Activated T-cell treated with anti-CD3 and anti-CD28 coated beads, Interleukin-2, amount 50 U/mL, for 24 hours (primary cell): ENCODE results near the gene SCYL1.

ENCODE experiments used
- DNase-seq: peaks from one replicate; pipeline ENCODE4 v3.0.0-alpha.2; 2020
- H3K27ac Mint-ChIP-seq: 2 replicates; pipeline ENCODE4 v1.8.0; 2020; ENCODE audit warnings: mild to moderate bottlenecking, mixed read lengths
- H3K27me3 Mint-ChIP-seq: 2 replicates; pipeline ENCODE4 v1.8.0; 2020; ENCODE audit warnings: mixed read lengths
- H3K36me3 Mint-ChIP-seq: 2 replicates; pipeline ENCODE4 v1.8.0; 2020; ENCODE audit warnings: low read depth, mixed read lengths
- H3K4me1 Mint-ChIP-seq: 2 replicates; pipeline ENCODE4 v1.8.0; 2020; ENCODE audit warnings: low read depth, mixed read lengths
- H3K4me3 Mint-ChIP-seq: 2 replicates; pipeline ENCODE4 v1.8.0; 2020; ENCODE audit warnings: mild to moderate bottlenecking, moderate library complexity, mixed read lengths
- H3K9me3 Mint-ChIP-seq: 2 replicates; pipeline ENCODE4 v1.8.0; 2020; ENCODE audit warnings: mixed read lengths

SCYL1 gene

DNA sequence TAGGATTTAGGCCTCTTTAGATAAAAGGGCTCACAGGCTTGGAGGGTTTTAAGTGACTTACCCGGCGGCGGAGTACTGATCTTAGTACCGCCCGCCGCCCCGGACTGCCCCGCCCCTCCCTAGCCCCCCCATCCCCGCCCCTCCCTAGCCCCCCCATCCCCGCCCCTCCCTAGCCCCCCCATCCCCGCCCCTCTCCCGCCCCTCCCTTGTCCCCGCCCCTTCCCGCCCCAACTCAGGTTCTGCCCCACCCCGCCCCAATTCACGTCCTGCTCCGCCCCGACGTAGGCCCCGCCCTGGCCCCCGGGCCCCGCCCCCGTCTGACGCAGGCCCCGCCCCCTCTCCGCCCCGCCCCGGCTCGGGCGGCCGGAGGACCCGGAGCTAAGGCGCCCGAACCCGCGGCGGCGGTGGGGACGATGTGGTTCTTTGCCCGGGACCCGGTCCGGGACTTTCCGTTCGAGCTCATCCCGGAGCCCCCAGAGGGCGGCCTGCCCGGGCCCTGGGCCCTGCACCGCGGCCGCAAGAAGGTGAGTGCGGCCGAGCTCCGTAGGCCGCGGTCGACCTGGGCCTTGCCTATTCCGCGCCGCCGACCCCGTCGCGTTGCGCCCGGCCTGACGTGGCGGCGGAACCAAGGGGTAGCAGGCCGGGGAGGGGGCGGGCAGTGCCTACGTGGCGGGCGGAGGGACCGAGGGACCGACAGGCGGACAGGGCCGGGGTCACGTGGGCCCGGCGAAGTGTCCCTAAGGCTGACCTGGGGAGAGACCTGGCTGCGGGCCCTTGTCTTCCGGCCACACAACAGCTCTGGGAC, at the start of gene SCYL1:
SCYL1 (plus strand) TSS at position 343 of the 805 bp plus-strand sequence; CDS start at position 414, 71 bp downstream.
- H3K9me3 Mint-ChIP-seq = no peaks in the 10 kb centered on the region
- no peaks in the 10 kb centered on the region for H3K27me3 Mint-ChIP-seq
- H3K27ac Mint-ChIP-seq = peak within 1 kb of the TSS; percentile 88
- peaks cover 62% of the 10 kb centered on the region for H3K4me1 Mint-ChIP-seq
- DNase-seq = peak; percentile 91
- H3K4me3 Mint-ChIP-seq = peak within 1 kb of the TSS; percentile 87
- peaks cover 40% of the 10 kb centered on the region for H3K36me3 Mint-ChIP-seq

DNA sequence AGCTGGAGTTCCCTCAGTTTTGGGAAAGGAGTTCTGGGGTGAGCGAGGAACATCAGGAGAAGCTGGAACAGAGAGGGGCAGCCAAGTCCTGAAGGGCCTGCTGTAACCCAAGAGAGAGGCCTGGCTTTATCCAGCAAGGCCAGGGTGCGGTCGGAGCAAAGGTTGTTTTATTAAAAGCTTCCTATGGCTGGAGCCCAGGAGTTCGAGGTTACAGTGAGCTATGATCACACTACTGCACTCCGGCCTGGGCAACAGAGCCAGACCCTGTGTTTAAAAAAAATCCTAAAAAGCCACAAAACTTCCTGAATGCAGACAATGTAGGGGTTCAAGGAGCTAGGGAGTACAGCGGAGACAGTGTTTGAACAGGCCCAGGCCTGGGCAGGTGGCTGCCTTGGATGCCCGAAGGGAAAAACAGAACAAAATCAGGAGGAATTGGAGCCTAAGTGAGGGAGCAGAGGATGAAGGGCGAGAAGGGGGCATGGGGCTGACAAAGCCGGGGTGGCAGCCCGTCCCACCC, 48.2 kb upstream of the SCYL1 start:
- peak; percentile 55 for DNase-seq
- H3K27me3 Mint-ChIP-seq = no peaks in the 10 kb centered on the region
- peaks cover 16% of the 10 kb centered on the region for H3K36me3 Mint-ChIP-seq
- peaks cover 44% of the 10 kb centered on the region for H3K4me1 Mint-ChIP-seq
- no peaks in the 10 kb centered on the region for H3K9me3 Mint-ChIP-seq
- peak overlapping the region; percentile 99 for H3K27ac Mint-ChIP-seq
- H3K4me3 Mint-ChIP-seq = peak overlapping the region; percentile 97

DNA sequence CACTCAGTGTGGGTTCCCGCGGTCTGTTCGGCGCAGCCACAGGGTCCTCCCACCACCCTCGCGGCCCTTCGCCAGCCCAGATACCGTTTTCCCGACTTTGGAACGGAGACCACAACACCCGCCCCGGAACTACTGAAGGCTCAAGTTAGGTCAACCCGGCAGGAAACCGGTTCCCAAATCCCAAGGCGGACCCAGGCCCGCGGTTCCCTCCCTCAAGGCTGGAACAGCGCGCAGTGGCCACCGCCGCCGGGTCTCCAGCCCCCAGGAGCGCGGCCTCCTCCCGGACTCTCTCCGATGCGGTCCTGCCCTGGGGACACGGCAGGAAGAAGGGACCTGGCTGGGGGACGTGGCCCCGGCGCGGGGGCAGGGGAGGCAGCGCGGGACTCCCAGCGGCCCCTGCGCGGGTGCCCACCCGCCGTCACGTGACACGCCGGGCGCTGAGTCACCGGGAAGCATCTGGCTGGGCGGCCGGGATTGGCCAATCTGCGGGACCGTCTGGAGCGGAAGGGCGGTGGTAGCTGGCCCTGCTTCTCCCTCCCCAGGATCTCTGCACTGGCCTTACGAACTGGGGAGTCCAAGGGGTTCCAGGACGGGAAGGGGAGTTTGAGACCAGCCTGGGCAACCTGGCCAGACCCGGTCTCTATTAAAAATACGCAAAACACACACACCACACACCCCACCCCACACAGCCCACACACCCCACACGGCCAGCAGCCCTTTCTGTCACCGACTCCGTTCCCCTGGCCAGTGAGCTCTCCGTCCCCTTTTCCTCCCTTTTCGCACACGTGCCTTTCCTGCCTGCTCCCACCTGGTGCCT, 47.5 kb upstream of the SCYL1 start:
- Mint-ChIP-seq H3K9me3 (no peaks in the 10 kb centered on the region), H3K4me3 (peak overlapping the region; percentile 97), H3K27ac (peak overlapping the region; percentile 99), H3K27me3 (no peaks in the 10 kb centered on the region), H3K4me1 (peaks cover 41% of the 10 kb centered on the region), H3K36me3 (peaks cover 16% of the 10 kb centered on the region)
- DNase-seq = peak; percentile 96

DNA sequence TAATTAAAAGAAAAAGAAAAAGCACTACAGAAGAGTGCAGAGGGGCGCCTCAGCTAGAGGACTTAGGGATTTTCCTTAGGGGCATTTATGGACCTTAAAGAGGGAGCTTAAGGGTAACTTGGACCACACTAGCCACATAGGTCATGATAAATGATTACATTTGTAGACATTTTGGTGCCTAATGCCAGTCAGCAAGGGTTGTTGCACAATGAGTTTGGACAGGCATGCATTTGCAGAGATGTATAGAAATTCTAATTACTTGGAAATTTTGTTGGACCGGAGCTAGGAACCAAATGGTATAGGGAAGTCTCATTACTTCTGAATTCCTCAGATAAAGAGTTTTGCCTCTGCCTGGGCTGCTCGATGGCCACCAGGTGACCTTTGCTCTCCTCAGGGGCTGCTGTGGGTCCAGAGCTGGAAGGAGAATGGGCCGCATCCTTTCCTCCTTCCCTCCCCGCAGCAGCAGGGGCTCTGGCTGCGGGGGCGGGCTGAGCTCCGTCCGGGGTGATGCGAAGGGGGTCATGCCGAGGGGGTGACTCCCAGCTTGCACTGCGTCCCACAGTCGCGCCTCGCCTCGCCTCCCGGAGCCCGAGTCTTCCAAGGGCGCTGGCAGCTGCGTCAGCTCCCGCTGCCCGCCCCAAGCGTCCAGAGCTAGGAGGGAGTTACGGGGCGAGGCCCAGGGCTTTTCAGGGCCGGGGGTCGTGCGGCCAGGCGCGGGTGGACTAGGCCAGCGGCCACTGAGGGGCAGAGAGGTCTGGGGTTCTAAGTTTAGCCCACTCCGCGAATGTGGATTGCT, 46.3 kb upstream of the SCYL1 start:
- H3K27ac Mint-ChIP-seq = peak overlapping the region; percentile 63
- peaks cover 16% of the 10 kb centered on the region for H3K36me3 Mint-ChIP-seq
- no peak overlapping the region for H3K4me3 Mint-ChIP-seq
- H3K27me3 Mint-ChIP-seq = no peaks in the 10 kb centered on the region
- no peaks in the 10 kb centered on the region for H3K9me3 Mint-ChIP-seq
- H3K4me1 Mint-ChIP-seq = peaks cover 32% of the 10 kb centered on the region
- no peak for DNase-seq

DNA sequence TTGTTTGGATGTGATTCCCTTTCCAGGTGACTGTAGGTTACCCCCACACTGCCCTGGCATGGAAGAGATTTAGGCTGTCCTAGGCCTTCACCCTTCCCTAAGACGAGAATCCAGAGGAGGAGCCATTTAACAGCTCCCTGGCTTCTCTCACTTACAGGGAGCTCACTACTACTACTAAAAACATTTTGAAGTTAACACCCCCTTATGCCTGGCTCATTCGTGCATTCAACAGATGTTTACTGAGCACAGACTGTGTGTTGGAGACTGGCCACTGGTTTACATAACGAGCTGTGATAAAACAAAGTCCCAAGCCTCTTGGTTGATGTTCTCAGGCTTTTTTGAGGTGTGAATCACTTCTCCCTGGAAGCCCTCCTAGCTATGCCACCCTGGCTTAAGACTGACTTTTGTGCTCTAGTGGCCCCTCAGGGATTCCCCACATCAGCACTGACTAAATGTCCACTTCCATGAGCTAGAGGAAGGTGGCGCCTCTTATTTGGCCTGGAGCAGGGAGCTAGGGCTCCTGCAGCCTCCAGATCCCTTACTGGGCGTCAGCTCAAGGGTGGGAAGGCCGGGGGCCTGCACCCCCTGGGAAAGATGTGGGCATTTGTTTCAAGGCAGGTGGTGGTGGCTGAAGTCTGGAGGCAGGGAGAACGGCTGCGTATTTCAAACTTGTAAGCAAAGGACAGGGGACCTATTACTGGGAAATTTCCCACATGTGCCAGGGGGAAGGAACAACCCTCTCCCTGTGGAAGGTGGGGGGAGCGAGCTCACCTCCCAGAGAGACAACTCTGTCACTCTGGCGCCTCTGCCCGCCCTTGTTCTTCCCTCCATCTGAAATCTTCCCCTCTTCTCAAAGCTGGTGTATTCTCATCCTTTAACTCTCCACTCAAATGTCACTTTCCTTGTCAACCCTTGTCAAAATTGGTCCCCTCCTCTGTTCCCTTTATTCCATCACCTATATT, 45.4 kb upstream of the SCYL1 start:
- H3K9me3 Mint-ChIP-seq = no peaks in the 10 kb centered on the region
- no peak overlapping the region for H3K4me3 Mint-ChIP-seq
- peak overlapping the region; percentile 60 for H3K27ac Mint-ChIP-seq
- peaks cover 34% of the 10 kb centered on the region for H3K4me1 Mint-ChIP-seq
- H3K27me3 Mint-ChIP-seq = no peaks in the 10 kb centered on the region
- DNase-seq = no peak
- H3K36me3 Mint-ChIP-seq = peaks cover 16% of the 10 kb centered on the region

DNA sequence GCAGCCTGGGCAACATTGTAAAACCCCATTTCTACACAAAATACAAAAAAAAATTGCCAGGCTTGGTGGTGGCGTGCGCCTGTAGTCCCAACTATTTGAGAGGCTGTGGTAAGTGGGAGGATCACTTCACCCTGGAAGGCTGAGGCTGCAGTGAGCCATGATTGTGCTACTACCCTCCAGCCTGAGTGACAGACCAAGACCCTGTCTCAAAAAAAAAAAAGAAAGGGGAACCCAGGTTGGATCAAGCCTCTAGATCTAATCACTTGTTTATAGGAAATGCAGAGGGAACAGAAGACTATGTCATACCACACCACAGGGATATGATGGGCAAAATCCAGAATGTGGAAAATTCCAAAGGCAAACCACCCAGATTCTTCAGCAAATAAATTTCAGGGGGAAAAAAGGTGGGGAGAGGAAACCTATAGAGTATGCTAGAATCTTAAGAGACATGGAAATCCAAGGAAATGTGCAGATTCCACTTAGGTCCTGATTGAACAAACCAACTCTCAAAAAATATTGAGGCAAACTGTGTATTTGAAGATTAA, 42.5 kb upstream of the SCYL1 start:
- peaks cover 35% of the 10 kb centered on the region for H3K4me1 Mint-ChIP-seq
- H3K36me3 Mint-ChIP-seq = peaks cover 2% of the 10 kb centered on the region
- H3K27ac Mint-ChIP-seq = no peak overlapping the region
- no peaks in the 10 kb centered on the region for H3K9me3 Mint-ChIP-seq
- H3K27me3 Mint-ChIP-seq = no peaks in the 10 kb centered on the region
- no peak overlapping the region for H3K4me3 Mint-ChIP-seq
- no peak for DNase-seq

DNA sequence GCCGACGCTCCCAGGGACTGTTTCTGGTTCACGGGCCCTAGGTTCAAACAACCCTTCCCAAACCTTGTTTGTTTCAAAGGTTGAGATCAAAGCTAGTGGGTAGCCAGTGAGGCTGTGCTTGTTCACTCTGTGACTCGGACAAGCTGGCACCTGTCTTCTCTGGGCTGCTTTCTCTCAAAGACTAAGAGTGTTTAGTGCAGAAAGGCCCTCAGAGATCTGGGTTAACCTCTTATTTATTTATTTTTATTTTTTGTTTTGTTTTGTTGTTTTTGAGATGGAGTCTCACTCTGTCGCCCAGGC, 39.0 kb upstream of the SCYL1 start:
- Mint-ChIP-seq H3K4me3 (no peak overlapping the region), H3K4me1 (peaks cover 45% of the 10 kb centered on the region), H3K27me3 (no peaks in the 10 kb centered on the region), H3K36me3 (no peaks in the 10 kb centered on the region), H3K9me3 (no peaks in the 10 kb centered on the region), H3K27ac (no peak overlapping the region)
- no peak for DNase-seq

DNA sequence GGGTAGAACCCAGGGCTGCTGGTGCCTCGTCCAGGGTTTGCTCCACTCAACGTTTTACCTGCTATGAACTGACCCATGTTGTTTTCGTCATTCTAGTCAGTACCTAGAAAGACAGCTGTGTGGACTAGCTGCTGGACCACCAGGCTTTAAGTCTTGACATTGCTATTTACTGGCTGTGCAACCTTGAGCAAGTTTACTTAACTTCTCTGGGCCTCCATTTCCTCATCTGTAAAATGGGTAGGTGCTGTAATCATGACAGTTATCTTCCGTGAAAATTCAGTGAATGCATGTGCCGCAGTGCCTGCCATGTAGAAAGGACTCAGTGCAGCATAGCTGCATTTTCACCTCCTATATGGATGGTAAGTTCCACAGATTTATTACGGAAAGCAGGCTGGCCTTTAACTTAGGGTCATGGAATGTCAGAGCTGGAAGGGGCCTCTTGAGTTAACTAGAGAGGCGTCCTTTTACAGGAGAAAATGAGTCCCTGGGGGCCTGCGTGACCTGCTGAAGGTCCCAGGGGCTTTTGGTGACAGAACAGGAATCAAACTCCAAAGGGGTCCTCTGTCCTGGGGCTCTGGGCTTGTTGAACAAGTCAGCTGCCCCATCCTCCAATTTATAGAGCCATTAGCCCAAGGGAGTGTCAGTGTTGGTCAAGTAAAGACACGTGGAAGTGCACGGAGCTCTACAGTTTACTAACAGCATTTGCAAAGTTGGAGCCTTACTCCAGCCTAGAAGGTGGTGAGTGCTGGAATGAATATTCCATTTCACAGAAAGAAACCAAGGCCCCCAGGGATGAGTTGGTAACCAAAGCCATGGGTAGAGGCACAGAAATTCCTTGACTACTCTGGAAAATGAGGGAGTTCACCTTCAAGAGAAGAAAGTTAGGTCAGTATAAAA, 38.1 kb upstream of the SCYL1 start:
- no peaks in the 10 kb centered on the region for H3K27me3 Mint-ChIP-seq
- H3K9me3 Mint-ChIP-seq = no peaks in the 10 kb centered on the region
- H3K4me1 Mint-ChIP-seq = peaks cover 48% of the 10 kb centered on the region
- peak overlapping the region; percentile 78 for H3K27ac Mint-ChIP-seq
- H3K36me3 Mint-ChIP-seq = no peaks in the 10 kb centered on the region
- DNase-seq = no peak
- no peak overlapping the region for H3K4me3 Mint-ChIP-seq

DNA sequence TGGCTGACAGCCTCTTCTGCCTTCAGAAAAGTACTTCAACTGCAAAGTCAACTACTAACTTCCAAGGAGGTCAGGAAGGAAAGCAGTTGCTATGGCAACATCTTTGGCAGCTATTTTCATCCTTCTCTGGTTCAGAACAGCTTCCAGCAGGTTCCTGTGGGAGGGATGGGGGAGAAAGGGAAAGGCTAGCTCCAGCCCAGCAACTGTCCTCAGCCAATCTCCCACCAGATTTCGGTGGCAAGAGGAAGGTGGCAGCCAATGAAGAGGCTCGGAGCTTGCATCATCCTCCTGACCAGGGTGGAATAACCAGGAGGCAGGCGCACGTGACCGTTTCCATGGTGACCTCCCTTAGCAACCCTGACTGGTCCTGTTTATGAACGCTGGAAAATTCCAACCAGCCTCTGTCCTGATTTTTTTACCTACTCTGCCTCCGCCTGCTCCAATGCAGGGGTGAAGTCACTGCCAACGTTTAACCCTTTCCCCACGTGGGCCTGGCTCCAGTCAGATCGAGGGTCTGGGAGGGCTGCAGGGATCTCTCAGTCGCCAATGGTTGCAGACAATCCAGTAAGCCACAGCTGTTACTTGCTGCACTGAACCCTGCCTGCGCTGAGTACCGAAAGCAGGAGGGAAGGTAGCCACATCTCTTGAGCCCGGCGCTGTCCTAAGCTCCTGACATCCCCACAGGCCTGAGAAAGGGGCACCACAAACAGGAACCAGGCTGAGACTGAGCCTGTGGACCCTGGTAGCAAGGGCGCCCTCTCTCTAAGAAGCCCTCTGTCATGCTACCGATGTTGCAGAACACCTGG, 37.2 kb upstream of the SCYL1 start:
- no peaks in the 10 kb centered on the region for H3K9me3 Mint-ChIP-seq
- no peak for DNase-seq
- no peaks in the 10 kb centered on the region for H3K27me3 Mint-ChIP-seq
- no peak overlapping the region for H3K4me3 Mint-ChIP-seq
- peaks cover 54% of the 10 kb centered on the region for H3K4me1 Mint-ChIP-seq
- H3K27ac Mint-ChIP-seq = peak overlapping the region; percentile 78
- no peaks in the 10 kb centered on the region for H3K36me3 Mint-ChIP-seq

DNA sequence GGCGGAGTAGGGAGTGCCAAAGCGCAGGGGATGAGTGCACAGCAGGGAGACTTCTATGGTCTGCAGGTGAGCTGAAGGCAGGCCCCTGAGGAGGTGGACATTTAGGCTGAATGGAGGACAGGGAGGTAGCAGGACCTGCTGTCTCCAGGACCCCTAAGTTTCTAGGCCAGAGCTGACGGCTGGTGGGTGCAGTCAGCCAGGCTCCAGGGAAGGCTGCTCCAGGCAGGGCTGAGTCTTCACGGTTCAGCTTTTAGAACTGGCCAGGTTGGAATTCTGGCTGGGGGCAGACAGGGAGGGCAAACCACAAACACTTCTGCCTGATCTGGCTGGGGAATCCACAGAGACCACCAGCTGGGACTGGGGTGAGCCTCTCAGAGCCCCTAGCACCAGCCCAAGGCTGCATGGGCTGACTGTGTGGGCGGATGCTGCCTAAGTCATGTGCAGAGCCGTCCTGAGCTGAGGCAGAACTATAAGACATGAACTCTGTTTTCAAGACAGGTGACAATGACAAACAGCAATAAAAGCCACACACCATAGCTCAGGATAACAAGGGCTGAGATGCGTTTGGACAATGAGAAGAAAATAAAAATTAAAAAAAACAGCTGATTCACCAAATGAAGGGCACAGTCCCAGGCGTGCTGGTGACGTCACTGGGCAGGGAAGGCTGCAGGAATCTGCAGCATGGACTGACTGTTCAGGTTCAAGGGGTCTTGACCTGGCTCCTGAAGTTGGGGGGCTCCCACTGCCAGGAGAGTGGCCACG, 36.4 kb upstream of the SCYL1 start:
- H3K9me3 Mint-ChIP-seq = no peaks in the 10 kb centered on the region
- H3K27ac Mint-ChIP-seq = peak overlapping the region; percentile 56
- DNase-seq = no peak
- H3K36me3 Mint-ChIP-seq = no peaks in the 10 kb centered on the region
- no peaks in the 10 kb centered on the region for H3K27me3 Mint-ChIP-seq
- no peak overlapping the region for H3K4me3 Mint-ChIP-seq
- H3K4me1 Mint-ChIP-seq = peaks cover 62% of the 10 kb centered on the region

DNA sequence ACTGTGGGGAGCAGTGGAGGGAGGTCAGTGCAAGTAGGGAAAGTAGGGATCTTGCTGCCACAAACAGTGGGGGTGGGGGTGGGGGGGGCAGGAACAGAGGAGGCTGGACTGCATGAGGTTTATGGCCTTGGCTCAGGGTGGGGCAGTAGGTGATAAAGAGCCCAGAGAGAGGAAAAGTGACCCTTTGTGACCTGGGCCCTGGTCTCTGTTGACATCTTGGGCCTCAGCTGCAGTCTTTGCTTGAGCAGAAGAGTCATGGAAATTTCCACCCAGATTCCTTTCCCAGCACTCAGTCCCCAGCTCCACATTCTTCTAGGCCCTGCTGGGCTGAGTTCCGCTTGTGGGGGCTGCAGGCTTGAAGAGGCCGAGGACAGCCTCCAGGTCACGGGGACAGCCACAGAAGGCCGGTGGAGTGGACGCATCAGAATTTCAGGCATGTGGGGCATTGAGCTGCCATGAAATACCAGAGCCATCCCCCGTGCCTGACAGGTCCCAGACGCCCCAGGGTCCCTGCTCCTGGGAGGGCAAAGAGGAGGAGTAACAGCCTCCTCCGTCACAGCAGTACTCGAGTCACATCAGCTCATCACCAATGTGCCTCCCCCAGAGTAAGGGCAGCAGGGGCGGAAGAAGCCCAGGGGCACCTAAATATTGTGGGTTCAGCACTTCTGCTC, 35.7 kb upstream of the SCYL1 start:
- no peak for DNase-seq
- H3K36me3 Mint-ChIP-seq = no peaks in the 10 kb centered on the region
- H3K9me3 Mint-ChIP-seq = no peaks in the 10 kb centered on the region
- no peaks in the 10 kb centered on the region for H3K27me3 Mint-ChIP-seq
- H3K27ac Mint-ChIP-seq = peak overlapping the region; percentile 56
- peaks cover 67% of the 10 kb centered on the region for H3K4me1 Mint-ChIP-seq
- H3K4me3 Mint-ChIP-seq = no peak overlapping the region
